Pancreas (tissue), 10 donors: ENCODE results near the gene PLCB1. TPM values are rescaled to one million over a fixed set of nuclear protein-coding genes. Genes with fewer than 3 reads are reported as not detected.

Experiments used
- ATAC-seq, 4 donors: fragments of 200-7000 bp; cut with Tn5 transposase; one replicate each; pipeline versions ENCODE4 v1.8.0 to v1.9.1; 2020; ENCODE audit warnings: mild to moderate bottlenecking in 4 of 4, moderate library complexity in 4 of 4
- DNase-seq, 6 donors: peaks; one replicate each; pipeline ENCODE4 v3.0.0-alpha.2; 2020
- FAIRE-seq: peaks from 2 replicates; lab custom pipeline; 2012; peaks lifted over from hg19 to GRCh38; lab: Jason Lieb, UNC
- H3K27ac ChIP-seq, 4 donors: fragments of 200-600 bp; sonication (generic); 1 replicate in 3 of 4; 2 replicates in 1 of 4; pipeline versions ENCODE4 v1.5.0 to v1.8.0; 2020
- H3K27me3 ChIP-seq, 4 donors: fragments of 200-600 bp; one replicate each; pipeline ENCODE4 v1.8.0; 2021
- H3K36me3 ChIP-seq, 3 donors: fragments of 200-600 bp; sonication (generic) in 1 of 3; one replicate each; pipeline versions ENCODE4 v1.5.0 to v1.8.0; 2020 to 2021
- H3K4me1 ChIP-seq, 3 donors: fragments of 200-600 bp; one replicate each; pipeline ENCODE4 v1.8.0; 2021
- H3K4me3 ChIP-seq, 4 donors: fragments of 200-600 bp; sonication (generic) in 2 of 4; one replicate each; pipeline versions ENCODE4 v1.5.0 to v1.8.0; 2020 to 2021
- H3K9me3 ChIP-seq, 4 donors: fragments of 200-600 bp; one replicate each; pipeline ENCODE4 v1.8.0; 2021
- WGBS, 2 donors: extraction: QIAGEN DNeasy Blood & Tissue Kit; methylation state at CpG; one replicate each; pipeline ENCODE4 v1.1.7; 2013; 5-methylcytosine and 5-hydroxymethylcytosine counted together
- intact Hi-C, 3 donors: fragments of 100-400 bp; cut with DNase I; formaldehyde crosslinking; loops; one replicate each; pipeline versions ENCODE4 v1.11.1 to v1.14.2; 2022
- polyA plus RNA-seq, 2 donors: library from polyadenylated mRNA; stranded (reverse); fragments of 200-250 nt; gene quantifications; one replicate each; pipeline ENCODE4 v1.2.3, GENCODE V29; 2013
- total RNA-seq, 6 donors: library from RNA; stranded (reverse); fragmentation: NEBNext Ultra II Directional in 4 of 6; extraction: Animal tissue kit (Norgen Biotek cat#: 25700) in 4 of 6; gene quantifications; one replicate each; pipeline versions ENCODE4 v1.2.1 to v1.2.4, GENCODE V29; 2021 to 2023
- TF ChIP-seq, protein P1 (sequence below), 4 donors: fragments of 200-600 bp; sonication (generic) in 3 of 4; IDR thresholded peaks; one replicate each; pipeline versions ENCODE4 v1.5.0 to v1.8.0; 2021; ENCODE audit warnings: antibody characterized with exemption in 4 of 4
- donor health status: healthy with polysubstance abuse.
- donor health status: DM: no; HTN: no; CAD: no; lungs with moderate emphysema.
- donor health status: DM: no; HTN: no; CAD: no.
- donor health status: control.
- donor health status: control.
- donor health status: Bipolar disorder and iron deficiency.
- donor health status: DM: yes; HTN: yes; CAD: no.
- donor health status: DM: no; HTN: no; CAD: no.
- donor health status: DM: no; HTN: no; CAD: no.
- donor health status: DM: yes; HTN: yes; CAD: no.

Gene PLCB1
- total and polyA plus RNA-seq, 8 donors = 4.5 to 18.7 (median 13.7) TPM

DNA sequence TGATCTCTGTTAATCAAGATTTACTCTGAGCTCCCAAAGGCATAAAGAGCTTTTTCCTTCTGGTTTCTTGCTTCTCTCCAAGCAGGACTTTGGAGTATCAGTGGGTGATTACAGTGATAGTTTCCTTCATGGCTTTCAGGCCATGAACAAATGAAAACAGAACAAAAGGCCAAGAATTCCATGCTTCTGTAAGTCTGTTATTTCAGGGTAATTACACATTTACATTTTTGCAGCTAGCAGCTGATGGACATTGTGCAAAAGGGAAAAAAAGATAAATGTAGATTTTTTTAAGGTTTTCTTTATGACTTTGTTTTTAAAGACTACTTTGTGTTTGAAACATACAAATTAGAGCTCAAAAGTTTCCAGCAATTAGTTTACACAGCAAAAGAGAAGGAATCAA lies 441.6 kb downstream of the PLCB1 start:
- Histone ChIP-seq H3K4me3 (no peak overlapping the region), H3K9me3 (no peaks in the 10 kb centered on the region), H3K27ac (no peak overlapping the region), H3K4me1 (no peaks in the 10 kb centered on the region), H3K36me3 (no peaks in the 10 kb centered on the region), H3K27me3 (no peaks in the 10 kb centered on the region)
- ATAC-seq (no peak), DNase-seq (no peak), FAIRE-seq (no peak)
- TF ChIP-seq, protein P1, sequence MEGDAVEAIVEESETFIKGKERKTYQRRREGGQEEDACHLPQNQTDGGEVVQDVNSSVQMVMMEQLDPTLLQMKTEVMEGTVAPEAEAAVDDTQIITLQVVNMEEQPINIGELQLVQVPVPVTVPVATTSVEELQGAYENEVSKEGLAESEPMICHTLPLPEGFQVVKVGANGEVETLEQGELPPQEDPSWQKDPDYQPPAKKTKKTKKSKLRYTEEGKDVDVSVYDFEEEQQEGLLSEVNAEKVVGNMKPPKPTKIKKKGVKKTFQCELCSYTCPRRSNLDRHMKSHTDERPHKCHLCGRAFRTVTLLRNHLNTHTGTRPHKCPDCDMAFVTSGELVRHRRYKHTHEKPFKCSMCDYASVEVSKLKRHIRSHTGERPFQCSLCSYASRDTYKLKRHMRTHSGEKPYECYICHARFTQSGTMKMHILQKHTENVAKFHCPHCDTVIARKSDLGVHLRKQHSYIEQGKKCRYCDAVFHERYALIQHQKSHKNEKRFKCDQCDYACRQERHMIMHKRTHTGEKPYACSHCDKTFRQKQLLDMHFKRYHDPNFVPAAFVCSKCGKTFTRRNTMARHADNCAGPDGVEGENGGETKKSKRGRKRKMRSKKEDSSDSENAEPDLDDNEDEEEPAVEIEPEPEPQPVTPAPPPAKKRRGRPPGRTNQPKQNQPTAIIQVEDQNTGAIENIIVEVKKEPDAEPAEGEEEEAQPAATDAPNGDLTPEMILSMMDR (IDR thresholded peaks at IDR 0.05) = no peak
- intact Hi-C loops = no loop called here

DNA sequence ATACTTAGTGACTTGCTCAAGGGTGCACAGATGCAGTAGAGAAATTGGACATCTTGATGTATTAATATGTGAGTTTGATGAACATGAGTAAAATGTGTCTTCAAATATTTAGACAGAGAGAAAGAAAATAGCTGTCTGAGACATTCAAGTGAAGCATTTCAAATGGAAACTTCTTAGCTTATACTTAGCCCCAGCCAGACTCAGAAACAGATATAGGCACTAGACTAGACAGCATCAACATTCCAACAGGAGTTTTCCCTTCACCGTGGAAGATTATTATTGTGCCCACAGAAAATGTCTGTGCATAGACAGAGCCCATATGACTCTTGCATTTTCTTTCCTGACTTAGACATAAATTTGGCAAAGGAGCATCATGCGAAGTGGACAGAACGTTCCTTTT lies 443.0 kb downstream of the PLCB1 start:
- WGBS, 2 donors = 90 to 97% methylated on average over 3 of the region's 3 CpGs
- FAIRE-seq = no peak
- Histone ChIP-seq H3K27me3 (no peaks in the 10 kb centered on the region), H3K36me3 (no peaks in the 10 kb centered on the region), H3K4me1 (no peaks in the 10 kb centered on the region), H3K4me3 (no peak overlapping the region), H3K9me3 (no peaks in the 10 kb centered on the region), H3K27ac (no peak overlapping the region)
- no peak for ATAC-seq
- DNase-seq = no peak
- TF ChIP-seq, protein P1 (IDR thresholded peaks at IDR 0.05) = no peak
- intact Hi-C loops = no loop called here

DNA sequence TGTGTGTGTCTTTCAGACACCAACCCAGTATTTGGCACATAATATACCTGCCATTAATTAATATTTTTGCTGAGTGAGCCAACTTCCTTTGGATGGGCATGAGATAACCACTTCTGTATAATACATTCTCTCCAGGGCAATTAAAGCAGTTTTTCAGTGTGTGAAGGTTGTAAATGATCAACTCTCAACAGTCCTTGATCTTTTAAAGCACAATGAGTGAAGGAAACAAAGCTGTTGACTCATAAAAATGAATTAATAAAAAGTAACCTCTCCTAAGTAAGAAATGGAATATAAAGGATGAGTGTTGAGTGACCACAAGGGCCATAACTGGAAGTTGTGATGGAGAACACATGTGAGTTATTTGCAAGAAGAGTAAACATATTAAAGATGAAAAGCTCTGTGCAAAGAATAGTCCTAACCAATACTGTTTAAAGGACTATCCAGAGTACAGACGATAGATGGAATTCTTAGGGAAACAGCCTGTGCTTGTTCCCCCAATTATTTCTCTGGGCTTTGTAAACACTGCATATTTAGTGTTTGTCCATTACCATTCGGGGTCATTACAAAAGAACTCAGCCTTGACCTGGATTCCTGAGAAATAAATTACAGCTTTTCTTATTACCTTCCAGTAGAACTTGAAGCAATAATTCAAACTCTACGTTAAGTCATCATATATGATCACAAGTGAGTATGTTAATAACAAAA lies 446.2 kb downstream of the PLCB1 start:
- no peak overlapping the region for H3K4me3 ChIP-seq
- no peak for FAIRE-seq
- H3K27me3 ChIP-seq = no peaks in the 10 kb centered on the region
- no peaks in the 10 kb centered on the region for H3K9me3 ChIP-seq
- TF ChIP-seq, protein P1 (IDR thresholded peaks at IDR 0.05) = no peak
- no peak for ATAC-seq
- DNase-seq = no peak
- no peaks in the 10 kb centered on the region for H3K36me3 ChIP-seq
- intact Hi-C loops = no loop called here
- WGBS, 2 donors = 58 to 59% methylated on average over 3 of the region's 3 CpGs
- H3K4me1 ChIP-seq = no peaks in the 10 kb centered on the region
- H3K27ac ChIP-seq = no peak overlapping the region

DNA sequence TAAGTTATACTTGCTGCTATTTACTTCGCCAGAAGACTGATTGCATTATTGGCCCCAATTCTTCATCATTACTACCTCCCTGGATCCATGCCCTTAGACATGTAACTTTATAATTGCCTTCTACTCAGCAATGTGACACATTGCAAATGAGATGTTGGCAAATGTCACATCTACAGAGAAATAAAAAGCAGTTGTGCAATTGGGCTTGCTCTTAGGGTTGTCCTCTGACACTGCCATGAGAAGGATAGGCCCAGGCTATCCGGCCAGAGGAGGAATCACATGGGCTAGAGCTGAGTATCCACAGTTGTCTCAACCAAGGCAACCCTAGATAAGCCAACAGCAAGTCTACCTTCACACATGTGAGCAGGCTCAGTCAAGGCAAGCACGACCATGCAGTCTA lies 447.0 kb downstream of the PLCB1 start:
- Histone ChIP-seq H3K9me3 (no peaks in the 10 kb centered on the region), H3K36me3 (no peaks in the 10 kb centered on the region), H3K27ac (no peak overlapping the region), H3K4me1 (no peaks in the 10 kb centered on the region), H3K4me3 (no peak overlapping the region), H3K27me3 (no peaks in the 10 kb centered on the region)
- WGBS, 2 donors = 90 to 93% methylated on average over 3 of the region's 3 CpGs
- intact Hi-C loops = no loop called here
- no peak for DNase-seq
- TF ChIP-seq, protein P1 (IDR thresholded peaks at IDR 0.05) = no peak
- no peak for ATAC-seq
- FAIRE-seq = no peak

DNA sequence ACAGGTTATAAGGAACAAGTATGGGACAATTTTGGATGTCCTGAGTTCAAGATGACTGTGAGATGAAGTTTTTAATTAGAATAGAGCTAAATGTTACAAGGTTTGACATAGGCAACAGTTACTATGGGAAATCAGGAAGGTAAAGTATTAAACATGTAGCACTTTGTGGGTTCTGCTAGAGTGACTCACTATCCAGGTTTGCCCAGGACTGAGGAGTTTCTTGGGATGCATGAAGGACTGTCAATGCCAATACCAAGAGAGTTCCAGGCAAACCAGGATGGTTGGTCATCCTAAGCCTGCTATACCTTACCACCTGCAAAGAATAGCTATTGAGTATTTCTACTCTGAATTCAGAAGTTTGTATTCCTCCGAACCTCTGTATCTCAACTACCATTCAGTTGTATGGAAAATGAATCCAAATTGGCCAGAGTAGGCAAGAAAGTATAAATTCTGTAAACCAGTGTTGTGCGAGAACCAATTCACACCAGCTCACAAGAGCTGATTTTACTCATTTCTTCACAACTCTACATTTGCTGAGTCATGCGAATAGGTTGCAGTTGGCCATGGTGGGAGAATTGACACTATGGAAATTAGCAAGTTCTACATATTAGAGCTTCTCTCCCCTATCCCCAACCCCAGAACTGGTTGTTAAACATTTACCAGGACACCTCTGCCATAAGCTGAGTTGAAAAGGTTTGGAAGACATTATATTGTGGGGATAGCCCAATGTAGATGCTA lies 449.5 kb downstream of the PLCB1 start:
- TF ChIP-seq, protein P1 (IDR thresholded peaks at IDR 0.05) = no peak
- WGBS, 2 donors = 98 to 100% methylated on average over 3 of the region's 3 CpGs
- no peaks in the 10 kb centered on the region for H3K9me3 ChIP-seq
- H3K27me3 ChIP-seq = no peaks in the 10 kb centered on the region
- H3K4me3 ChIP-seq = no peak overlapping the region
- FAIRE-seq = no peak
- no peaks in the 10 kb centered on the region for H3K36me3 ChIP-seq
- H3K27ac ChIP-seq = no peak overlapping the region
- H3K4me1 ChIP-seq = no peaks in the 10 kb centered on the region
- intact Hi-C loops = no loop called here
- no peak for ATAC-seq
- no peak for DNase-seq
